OCI-M2 (cell line): ENCODE measurements around the gene DENND1A.
"Not testable (repeated sequence)": the region's sequence is repeated elsewhere in the genome, so short reads cannot be mapped to it uniquely, and the experiment has no call there.

Experiments
- DNase-seq: peaks from one replicate; lab custom pipeline; 2025; ENCODE audit not compliant: unreplicated experiment; lab: John Stamatoyannopoulos, UW

Gene DENND1A

DNA sequence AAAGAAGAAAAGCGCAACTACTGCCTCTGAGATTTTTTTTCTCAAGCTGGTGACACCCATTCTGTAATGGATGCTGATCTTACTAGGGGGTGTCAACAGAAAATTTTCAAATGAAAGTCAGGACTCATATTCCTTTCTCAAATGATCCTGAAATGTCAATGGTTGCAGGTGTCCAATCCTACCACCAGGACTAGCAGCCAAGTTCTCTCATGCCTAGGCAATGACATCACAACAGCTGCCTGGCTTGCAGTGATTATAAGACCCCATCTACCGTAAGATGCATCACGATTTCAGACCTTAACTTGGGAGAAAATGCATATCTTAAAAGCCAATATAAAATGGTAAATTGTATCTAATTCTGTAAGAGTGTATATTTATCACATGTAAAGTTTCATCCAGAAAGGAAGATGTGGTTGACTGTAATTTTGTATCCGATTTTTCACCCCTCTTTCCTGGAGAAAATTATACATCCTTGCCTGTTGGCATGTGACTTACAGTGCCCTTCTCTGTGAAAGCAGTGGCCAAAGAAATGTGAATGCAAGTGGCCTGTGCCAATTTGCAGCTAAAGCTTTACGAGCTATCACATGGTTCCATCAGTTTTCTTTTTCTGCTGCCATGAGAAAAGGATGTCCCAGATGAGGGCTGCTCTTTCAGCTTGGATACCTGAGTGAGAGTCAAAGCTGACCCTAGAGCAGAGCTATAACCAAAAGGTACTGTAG, 104.4 kb downstream of the DENND1A start:
- no peak for DNase-seq

- DNase-seq: no peak
These were observed 106.6 kb downstream of the DENND1A start for GRCh38 chr9:123823194-123823947.

GRCh38 chr9:123821619-123822018, 108.3 kb downstream of the DENND1A start:
- DNase-seq: no peak

DNA sequence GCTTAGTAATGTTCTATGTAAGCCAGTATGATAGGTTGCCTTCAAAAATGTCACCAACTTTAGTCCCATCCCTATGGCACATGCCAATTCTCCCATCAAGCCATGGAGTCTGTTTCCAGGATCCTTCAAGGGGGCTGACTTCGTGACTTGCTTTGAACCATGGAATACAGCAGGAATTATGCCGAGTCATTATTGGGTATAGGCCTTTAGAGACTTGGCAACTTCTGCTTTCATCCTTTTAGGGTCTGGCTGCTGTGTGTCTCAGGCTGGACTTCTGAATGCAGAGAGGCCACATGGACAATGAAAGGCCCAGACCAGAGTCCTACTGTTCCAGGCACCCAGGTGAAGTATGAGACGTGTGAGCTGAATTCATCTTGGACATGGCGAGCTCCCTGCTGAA, 109.8 kb downstream of the DENND1A start:
- DNase-seq: no peak

DNA sequence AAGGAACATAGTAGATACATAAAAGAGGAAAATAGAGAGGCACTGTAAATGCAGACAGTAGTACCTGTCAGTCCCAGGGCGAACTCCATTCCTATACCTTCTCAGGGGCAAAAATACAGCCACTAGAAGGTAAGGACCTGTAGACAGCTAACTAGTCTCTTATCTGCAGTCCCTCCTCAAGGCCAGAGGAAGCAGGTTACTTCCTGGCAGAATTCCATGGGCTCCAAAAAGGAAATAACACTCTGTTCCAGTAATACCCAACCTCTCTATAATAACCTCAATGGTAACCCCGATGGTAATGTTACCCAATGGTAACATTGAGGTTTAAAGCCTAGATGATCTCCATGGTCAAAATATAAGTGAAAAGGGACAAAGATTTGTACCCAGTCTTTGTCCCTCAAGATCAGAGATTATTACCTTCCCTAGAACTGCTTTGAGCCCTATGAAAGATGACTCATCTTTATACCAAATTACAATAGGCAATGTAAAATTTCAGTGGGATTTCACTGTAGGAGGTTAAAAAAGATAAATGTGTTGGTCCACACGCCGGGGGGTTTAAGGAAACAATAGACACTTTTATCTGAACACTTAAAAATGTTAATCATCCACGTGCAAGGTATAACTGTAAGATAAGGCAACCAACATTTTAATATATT, 113.0 kb downstream of the DENND1A start:
- DNase-seq: no peak

DNA sequence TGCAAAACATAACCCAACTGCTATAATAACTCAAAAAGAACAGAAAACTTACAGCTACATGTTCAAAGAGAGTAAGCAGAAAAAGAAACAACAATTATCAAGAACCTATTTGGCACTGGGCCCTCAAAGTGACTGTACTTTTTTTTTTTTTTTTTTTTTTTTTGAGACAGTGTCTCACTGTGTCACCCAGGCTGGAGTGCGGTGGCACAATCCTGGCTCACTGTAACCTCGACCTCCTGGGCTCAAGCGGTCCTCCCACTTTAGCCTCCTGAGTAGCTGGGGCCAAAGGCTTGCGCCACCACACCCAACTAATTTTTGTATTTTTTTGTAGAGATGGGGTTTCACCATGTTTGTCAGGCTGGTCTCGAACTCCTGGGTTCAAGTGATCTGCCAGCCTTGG, 114.1 kb downstream of the DENND1A start:
- not testable (repeated sequence) for DNase-seq

DNA sequence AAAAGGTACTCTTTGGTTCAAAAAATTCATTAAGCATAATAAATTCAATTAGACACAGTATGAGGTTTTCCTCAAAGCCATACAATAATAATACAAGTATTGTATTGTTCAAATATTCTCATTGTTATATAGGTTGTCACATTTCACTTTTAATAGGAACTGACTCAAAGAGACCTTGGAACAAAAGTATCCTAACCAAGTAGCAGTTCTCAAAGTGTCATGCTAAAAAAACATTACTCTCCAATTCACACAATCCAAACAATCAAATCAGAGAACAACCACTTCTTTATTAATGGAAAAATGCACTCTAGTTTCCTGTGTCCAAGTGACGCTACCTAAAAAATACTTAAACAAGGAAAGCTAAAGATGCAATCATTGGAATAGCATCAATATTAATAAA, 115.4 kb downstream of the DENND1A start:
- DNase-seq: no peak

GRCh38 chr9:123812984-123813383, 116.9 kb downstream of the DENND1A start:
- no peak for DNase-seq

- no peak for DNase-seq
These were observed 122.7 kb downstream of the DENND1A start for GRCh38 chr9:123807251-123807650.

GRCh38 chr9:123806829-123807228, 123.1 kb downstream of the DENND1A start:
- DNase-seq: no peak

- DNase-seq: no peak
These were observed 131.7 kb downstream of the DENND1A start for GRCh38 chr9:123798195-123798594.

- no peak for DNase-seq
These were observed 133.1 kb downstream of the DENND1A start for GRCh38 chr9:123796618-123797484.

DNA sequence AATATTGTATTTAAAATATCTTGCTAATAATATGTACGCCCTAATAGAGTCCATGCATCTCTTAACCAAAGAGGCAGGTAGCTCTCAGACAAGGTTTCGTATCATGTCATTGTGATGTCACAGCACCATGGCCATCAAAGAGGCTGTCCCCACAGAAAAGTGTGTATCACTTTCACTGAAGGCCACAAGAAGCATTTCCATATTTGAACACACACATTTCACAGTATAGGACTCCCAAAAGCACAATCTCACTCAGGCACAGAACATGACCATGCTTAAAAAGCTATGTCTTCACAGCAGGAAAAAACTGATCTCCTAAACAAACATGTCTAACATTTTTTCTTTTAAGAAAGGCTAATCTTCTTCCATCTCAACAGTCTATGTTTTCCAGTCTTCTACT, 133.8 kb downstream of the DENND1A start:
- no peak for DNase-seq

DNA sequence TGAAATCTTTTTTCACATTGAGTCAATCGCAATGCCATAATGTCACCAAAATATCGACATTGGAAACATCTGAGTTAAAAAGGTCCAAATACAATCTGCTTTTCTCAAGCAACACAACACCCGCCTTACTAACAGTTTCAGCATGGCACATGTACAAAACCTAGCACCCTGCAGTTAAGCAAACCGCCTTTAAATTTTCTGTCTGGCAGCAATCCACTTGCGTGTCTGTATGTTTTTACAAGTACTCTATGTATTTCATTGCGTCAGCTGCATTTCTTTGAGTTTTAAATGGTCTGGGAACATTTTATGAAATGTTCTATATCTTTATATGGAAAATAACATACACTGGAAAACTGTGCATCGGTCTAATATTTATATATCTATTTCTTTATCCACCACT, 134.6 kb downstream of the DENND1A start:
- DNase-seq: no peak

GRCh38 chr9:123792501-123792900, 137.4 kb downstream of the DENND1A start:
- DNase-seq: no peak

- no peak for DNase-seq
These were observed 140.2 kb downstream of the DENND1A start for GRCh38 chr9:123789554-123790292.

GRCh38 chr9:123787416-123787815, 142.5 kb downstream of the DENND1A start:
- DNase-seq: no peak

DNA sequence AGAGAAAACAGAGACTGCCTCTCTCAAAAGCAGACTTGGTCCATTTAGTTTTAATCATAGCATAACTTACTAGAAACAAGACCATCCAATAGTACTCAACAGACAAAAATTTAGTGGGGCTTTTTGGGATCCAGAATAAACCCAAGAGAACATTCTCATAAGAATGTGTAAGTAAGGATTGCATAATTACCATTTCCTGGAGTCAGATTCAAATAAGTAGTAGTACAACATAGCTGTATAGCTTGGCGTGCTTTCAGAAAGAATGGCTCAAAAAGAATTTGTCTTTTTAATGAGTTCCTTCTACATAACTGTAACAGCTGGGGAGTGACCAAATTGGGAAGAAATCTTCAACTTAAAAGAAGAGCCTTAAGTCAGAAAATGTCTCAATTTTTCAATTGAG, 145.4 kb downstream of the DENND1A start:
- DNase-seq: no peak

DNA sequence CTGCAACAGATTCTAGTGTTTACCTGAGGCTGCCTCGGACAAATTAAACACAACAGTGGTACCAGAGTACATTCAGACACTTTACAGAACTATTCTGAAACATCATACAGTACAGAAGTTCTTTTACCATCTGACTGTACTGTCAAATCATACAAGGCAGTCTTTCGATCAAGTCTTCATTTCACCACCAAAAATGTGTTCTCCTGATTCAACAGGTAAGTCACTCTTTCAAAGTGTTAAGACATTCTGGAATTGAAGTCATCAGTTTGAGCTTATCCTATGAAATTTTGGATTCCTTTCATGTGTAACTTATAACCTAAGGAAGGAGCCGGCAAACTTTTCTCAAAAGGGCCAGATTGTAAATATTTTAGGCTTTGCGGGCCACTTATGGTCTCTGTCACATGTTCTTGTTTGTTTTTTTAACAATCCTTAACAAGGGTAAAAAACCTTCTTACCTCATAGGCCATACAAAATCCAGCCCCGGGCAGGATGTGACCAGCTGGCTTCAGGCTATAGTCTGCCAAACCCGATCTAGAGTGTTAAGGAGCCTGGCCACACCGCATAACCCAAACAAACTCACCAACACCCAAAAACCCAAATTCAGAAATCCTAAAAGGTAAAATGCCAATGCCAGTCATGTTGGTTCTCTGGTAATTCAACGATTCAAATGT, 151.6 kb downstream of the DENND1A start:
- no peak for DNase-seq
